Occipital lobe (tissue), 2 donors: ENCODE data around the gene CHN2. TPM values are rescaled to one million over a fixed set of nuclear protein-coding genes. Genes with fewer than 3 reads are reported as not detected.

Experiments
- DNase-seq: peaks from one replicate; lab custom pipeline; 2025; lab: John Stamatoyannopoulos, UW
- total RNA-seq: library from RNA; depleted of rRNA; stranded (reverse); fragments of >200 nt; gene quantifications from one replicate; pipeline ENCODE4 v1.2.3, GENCODE V29; 2014

The CHN2 gene
- total RNA-seq, 1 donor from 2014 or later = 76.3 TPM

GRCh38 chr7:29360633-29361625 is 166.4 kb downstream of the CHN2 start:
- no peak for DNase-seq

GRCh38 chr7:29362380-29362779 is 167.8 kb downstream of the CHN2 start:
- DNase-seq = no peak

- DNase-seq = no peak
These were observed 169.3 kb downstream of the CHN2 start for GRCh38 chr7:29363636-29364425.

GRCh38 chr7:29364661-29365060 is 170.1 kb downstream of the CHN2 start:
- DNase-seq = no peak

GRCh38 chr7:29365423-29365822 is 170.8 kb downstream of the CHN2 start:
- no peak for DNase-seq

GRCh38 chr7:29367784-29368183 is 173.2 kb downstream of the CHN2 start:
- no peak for DNase-seq

GRCh38 chr7:29369909-29370488 is 175.4 kb downstream of the CHN2 start:
- DNase-seq = no peak

GRCh38 chr7:29370531-29371314 is 176.1 kb downstream of the CHN2 start:
- no peak for DNase-seq

GRCh38 chr7:29371472-29371871 is 176.9 kb downstream of the CHN2 start:
- DNase-seq = no peak

- no peak for DNase-seq
These were observed 177.9 kb downstream of the CHN2 start for GRCh38 chr7:29372351-29373090.

- DNase-seq = no peak
These were observed 181.3 kb downstream of the CHN2 start for GRCh38 chr7:29375641-29376562.

- no peak for DNase-seq
These were observed 183.1 kb downstream of the CHN2 start for GRCh38 chr7:29377718-29378117.

- no peak for DNase-seq
These were observed 185.0 kb downstream of the CHN2 start for GRCh38 chr7:29379551-29379950.

- no peak for DNase-seq
These were observed 186.9 kb downstream of the CHN2 start for GRCh38 chr7:29381206-29382094.

GRCh38 chr7:29384277-29384676 is 189.7 kb downstream of the CHN2 start:
- no peak for DNase-seq

GRCh38 chr7:29385214-29385814 is 190.7 kb downstream of the CHN2 start:
- DNase-seq = no peak

GRCh38 chr7:29386196-29386765 is 191.7 kb downstream of the CHN2 start:
- no peak for DNase-seq

- no peak for DNase-seq
These were observed 196.7 kb downstream of the CHN2 start for GRCh38 chr7:29391262-29391661.
